ENCODE data around the gene CCDC70.

Gene CCDC70

DNA sequence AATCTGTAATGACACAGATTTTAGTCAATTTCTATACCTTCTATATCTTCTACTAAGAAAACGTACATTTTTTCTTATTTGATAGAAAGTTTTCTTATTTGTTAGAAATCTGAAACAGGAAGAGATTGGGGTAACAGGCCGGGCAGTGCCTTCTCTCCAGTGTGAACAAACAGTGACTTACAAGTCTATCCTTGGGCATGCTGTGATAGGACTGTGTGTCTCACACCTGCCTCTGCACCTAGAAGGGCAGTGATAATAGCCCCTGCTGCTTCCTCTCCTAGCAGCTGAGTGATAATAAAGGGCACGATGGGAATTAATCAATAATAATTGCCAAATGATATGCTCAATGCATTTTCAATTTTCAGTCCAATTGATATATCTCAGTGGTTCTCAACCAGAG lies 18.2 kb upstream of the CCDC70 start:
- no peaks in the 10 kb centered on the region for H3K27me3 ChIP-seq (ENCODE audit: control insufficient read depth, insufficient read depth, low read length)
- no CpG with 5 or more reads among the region's 3 CpGs for WGBS (ENCODE audit: insufficient coverage, insufficient read length)
- no peaks in the 10 kb centered on the region for H3K9me3 ChIP-seq (ENCODE audit: control insufficient read depth, insufficient read depth, low read length)
- DNase-seq (ENCODE audit: low read depth, low spot score), result no peak
- H3K27ac ChIP-seq (ENCODE audit: low read length), result no peak overlapping the region
- H3K4me3 ChIP-seq (ENCODE audit: low read length), result no peak overlapping the region
- no peaks in the 10 kb centered on the region for H3K4me1 ChIP-seq (ENCODE audit: control insufficient read depth, insufficient read depth, low read length)
- H3K36me3 ChIP-seq (ENCODE audit: control insufficient read depth, insufficient read depth, low read length), result no peaks in the 10 kb centered on the region

DNA sequence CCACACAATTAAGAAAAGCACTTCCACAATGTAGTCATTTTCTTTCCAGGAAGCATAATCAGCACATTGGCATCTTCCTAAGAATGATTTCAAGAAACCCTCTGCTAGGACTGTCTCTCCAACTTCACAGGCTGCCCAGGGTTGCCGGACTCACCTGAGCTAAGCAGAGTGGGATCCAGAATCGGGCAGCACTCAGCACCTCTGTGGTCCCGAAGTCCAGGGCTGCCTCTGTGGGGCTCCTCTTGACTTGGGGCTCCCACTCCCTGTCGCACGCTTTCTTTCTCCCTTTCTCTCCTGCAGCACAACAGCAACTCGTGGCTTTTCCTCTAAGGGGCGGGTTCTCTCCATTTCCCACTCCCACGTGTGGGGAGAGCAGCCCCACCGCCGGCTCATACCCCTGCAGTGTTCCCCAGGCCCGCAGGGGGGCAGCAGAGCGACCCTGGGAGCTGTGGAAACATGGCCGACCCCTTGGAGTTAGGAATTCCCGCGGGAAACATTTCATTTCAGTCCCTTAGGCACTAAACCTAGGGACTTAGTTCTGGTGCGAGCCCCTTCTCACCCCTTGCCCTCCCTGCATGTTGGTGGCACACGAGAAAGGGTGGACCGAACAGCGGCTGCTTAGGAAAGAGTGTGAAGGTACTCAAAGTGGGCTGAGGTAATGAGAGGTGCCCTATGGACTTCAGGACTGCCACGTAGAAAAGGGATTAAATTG lies 16.8 kb upstream of the CCDC70 start, which contains the start of gene TMEM272:
Gene TMEM272 (minus strand): TSS at position 316 of the 712 bp plus-strand sequence. CDS start 6,647 bp downstream, outside the sequence.
- Histone ChIP-seq H3K4me1 (ENCODE audit: control insufficient read depth, insufficient read depth, low read length) (no peaks in the 10 kb centered on the region), H3K36me3 (ENCODE audit: control insufficient read depth, insufficient read depth, low read length) (no peaks in the 10 kb centered on the region), H3K9me3 (ENCODE audit: control insufficient read depth, insufficient read depth, low read length) (no peaks in the 10 kb centered on the region), H3K27me3 (ENCODE audit: control insufficient read depth, insufficient read depth, low read length) (no peaks in the 10 kb centered on the region), H3K4me3 (ENCODE audit: low read length) (no peak within 1 kb of the TSS), H3K27ac (ENCODE audit: low read length) (no peak within 1 kb of the TSS)
- peak; percentile 47 for DNase-seq (ENCODE audit: low read depth, low spot score)
- no CpG with 5 or more reads among the region's 20 CpGs for whole genome bisulfite sequencing (ENCODE audit: insufficient coverage, insufficient read length)

- H3K36me3 ChIP-seq (ENCODE audit: control insufficient read depth, insufficient read depth, low read length), result no peaks in the 10 kb centered on the region
- no peak overlapping the region for H3K27ac ChIP-seq (ENCODE audit: low read length)
- H3K4me1 ChIP-seq (ENCODE audit: control insufficient read depth, insufficient read depth, low read length), result no peaks in the 10 kb centered on the region
- DNase-seq (ENCODE audit: low read depth, low spot score), result no peak
- H3K27me3 ChIP-seq (ENCODE audit: control insufficient read depth, insufficient read depth, low read length), result no peaks in the 10 kb centered on the region
- H3K4me3 ChIP-seq (ENCODE audit: low read length), result no peak overlapping the region
- H3K9me3 ChIP-seq (ENCODE audit: control insufficient read depth, insufficient read depth, low read length), result no peaks in the 10 kb centered on the region
- no CpG with 5 or more reads among the region's 5 CpGs for WGBS (ENCODE audit: insufficient coverage, insufficient read length)
These were observed 16.0 kb upstream of the CCDC70 start for GRCh38 chr13:51845574-51846318.

DNA sequence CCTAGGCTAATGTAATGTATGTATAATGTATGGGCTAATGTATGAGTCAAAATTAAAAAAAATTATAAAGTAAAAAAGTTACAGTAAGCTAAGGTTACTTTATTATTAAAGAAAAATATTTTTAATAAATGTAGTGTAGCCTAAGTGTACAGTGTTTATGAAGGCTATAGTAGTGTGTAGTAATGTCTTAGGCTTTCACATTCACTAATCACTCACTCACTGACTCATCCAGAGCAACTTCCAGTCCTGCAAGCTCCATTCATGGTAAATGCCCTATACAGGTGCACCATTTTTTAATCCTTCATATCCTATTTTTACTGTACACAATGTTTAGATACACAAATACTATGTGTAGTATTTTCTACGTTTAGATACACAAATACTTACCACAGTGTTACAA lies 15.0 kb upstream of the CCDC70 start:
- DNase-seq (ENCODE audit: low read depth, low spot score), result no peak
- Histone ChIP-seq H3K27ac (ENCODE audit: low read length) (no peak overlapping the region), H3K4me1 (ENCODE audit: control insufficient read depth, insufficient read depth, low read length) (no peaks in the 10 kb centered on the region), H3K27me3 (ENCODE audit: control insufficient read depth, insufficient read depth, low read length) (no peaks in the 10 kb centered on the region), H3K4me3 (ENCODE audit: low read length) (no peak overlapping the region), H3K36me3 (ENCODE audit: control insufficient read depth, insufficient read depth, low read length) (no peaks in the 10 kb centered on the region), H3K9me3 (ENCODE audit: control insufficient read depth, insufficient read depth, low read length) (no peaks in the 10 kb centered on the region)
- no CpG with 5 or more reads among the region's 1 CpG for WGBS (ENCODE audit: insufficient coverage, insufficient read length)

GRCh38 chr13:51848674-51849073 lies 13.1 kb upstream of the CCDC70 start:
- no peak for DNase-seq (ENCODE audit: low read depth, low spot score)
- Histone ChIP-seq H3K27me3 (ENCODE audit: control insufficient read depth, insufficient read depth, low read length) (no peaks in the 10 kb centered on the region), H3K4me3 (ENCODE audit: low read length) (no peak overlapping the region), H3K9me3 (ENCODE audit: control insufficient read depth, insufficient read depth, low read length) (no peaks in the 10 kb centered on the region), H3K36me3 (ENCODE audit: control insufficient read depth, insufficient read depth, low read length) (no peaks in the 10 kb centered on the region), H3K4me1 (ENCODE audit: control insufficient read depth, insufficient read depth, low read length) (no peaks in the 10 kb centered on the region), H3K27ac (ENCODE audit: low read length) (no peak overlapping the region)
- no CpG with 5 or more reads among the region's 4 CpGs for WGBS (ENCODE audit: insufficient coverage, insufficient read length)

DNA sequence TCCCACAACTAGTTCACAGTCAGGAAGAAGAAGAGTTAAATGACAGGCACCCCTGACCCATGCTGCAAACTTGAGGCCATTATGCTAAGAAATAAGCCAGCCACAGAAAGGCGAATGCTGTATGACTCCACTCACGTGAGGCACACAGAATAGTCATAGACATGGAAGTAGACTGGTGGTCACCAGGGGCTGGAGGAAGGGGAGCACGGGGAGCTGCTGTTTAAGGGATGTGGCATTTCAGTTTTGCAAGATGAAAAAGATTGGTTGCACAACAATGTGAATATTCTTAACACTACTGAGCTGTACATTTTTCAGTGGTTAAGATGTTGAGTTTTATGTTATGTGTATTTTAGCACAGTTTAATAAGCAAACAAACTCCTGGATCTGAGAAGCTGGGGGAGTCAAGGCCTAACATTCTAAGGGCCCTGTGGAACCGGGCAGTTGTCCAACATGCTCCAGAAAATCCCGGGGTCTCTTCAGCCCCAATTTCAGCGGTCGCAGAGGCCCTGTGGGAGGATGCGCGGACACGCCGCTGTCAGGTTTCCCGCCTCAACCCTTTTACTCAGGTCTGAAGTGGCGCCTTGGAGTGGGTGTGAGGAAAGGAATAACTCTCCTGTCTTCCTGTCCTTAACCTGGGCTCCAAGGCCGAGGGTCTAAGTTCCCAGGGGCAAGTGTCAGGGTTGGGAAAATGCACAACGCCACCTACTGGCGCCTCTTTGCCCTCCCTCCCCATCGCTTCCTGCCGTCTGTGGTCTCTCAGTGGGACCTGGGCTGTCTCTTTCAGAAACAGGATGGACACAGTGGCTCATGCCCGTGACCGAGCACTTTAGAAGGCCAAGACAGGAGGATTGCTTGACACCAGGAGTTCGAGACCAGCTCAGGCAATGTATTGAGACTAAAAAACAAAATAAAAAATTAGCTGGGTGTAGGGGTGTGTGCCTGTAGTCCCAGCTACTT lies 12.3 kb upstream of the CCDC70 start:
- no peaks in the 10 kb centered on the region for H3K9me3 ChIP-seq (ENCODE audit: control insufficient read depth, insufficient read depth, low read length)
- no peaks in the 10 kb centered on the region for H3K4me1 ChIP-seq (ENCODE audit: control insufficient read depth, insufficient read depth, low read length)
- no peaks in the 10 kb centered on the region for H3K27me3 ChIP-seq (ENCODE audit: control insufficient read depth, insufficient read depth, low read length)
- no peak overlapping the region for H3K27ac ChIP-seq (ENCODE audit: low read length)
- DNase-seq (ENCODE audit: low read depth, low spot score), result peak; percentile 83
- no peak overlapping the region for H3K4me3 ChIP-seq (ENCODE audit: low read length)
- H3K36me3 ChIP-seq (ENCODE audit: control insufficient read depth, insufficient read depth, low read length), result no peaks in the 10 kb centered on the region
- WGBS (ENCODE audit: insufficient coverage, insufficient read length), result no CpG with 5 or more reads among the region's 21 CpGs

DNA sequence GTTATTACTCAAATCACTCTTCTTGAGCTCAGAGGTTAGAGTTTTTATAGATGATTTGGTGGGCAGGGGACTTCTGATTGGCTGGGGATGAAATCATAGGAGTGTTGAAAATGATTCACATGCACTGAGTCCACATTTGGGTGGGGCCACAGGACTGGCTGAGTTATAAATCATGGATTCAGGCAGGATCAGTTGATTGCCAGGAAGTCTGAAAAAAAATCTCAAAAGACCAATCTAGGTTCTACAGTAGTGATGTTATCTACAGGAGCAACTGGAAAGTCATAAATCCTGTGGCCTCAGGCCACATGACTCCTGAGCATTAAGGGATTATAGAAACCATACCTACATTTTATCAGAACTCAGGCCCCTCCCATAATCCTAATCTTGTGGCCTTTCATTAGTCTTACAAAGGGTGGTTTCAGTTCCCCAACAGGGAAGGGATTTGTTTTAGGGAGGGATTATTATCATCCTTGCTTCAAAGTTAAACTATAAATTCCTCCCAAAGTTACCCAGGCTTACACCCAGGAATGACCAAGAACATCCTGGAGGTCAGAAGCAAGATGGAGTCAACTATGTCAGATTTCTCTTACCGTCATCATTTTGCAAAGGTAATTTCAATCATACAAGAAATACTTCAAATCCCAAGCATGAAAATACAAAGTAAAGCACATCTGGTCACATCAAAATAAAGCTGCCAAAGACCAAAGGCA lies 5.6 kb upstream of the CCDC70 start:
- Histone ChIP-seq H3K4me3 (ENCODE audit: low read length) (no peak overlapping the region), H3K27ac (ENCODE audit: low read length) (no peak overlapping the region), H3K9me3 (ENCODE audit: control insufficient read depth, insufficient read depth, low read length) (no peaks in the 10 kb centered on the region), H3K27me3 (ENCODE audit: control insufficient read depth, insufficient read depth, low read length) (no peaks in the 10 kb centered on the region), H3K36me3 (ENCODE audit: control insufficient read depth, insufficient read depth, low read length) (no peaks in the 10 kb centered on the region), H3K4me1 (ENCODE audit: control insufficient read depth, insufficient read depth, low read length) (no peaks in the 10 kb centered on the region)
- no peak for DNase-seq (ENCODE audit: low read depth, low spot score)
- WGBS (ENCODE audit: insufficient coverage, insufficient read length), result no CpG with 5 or more reads among the region's 1 CpG

DNA sequence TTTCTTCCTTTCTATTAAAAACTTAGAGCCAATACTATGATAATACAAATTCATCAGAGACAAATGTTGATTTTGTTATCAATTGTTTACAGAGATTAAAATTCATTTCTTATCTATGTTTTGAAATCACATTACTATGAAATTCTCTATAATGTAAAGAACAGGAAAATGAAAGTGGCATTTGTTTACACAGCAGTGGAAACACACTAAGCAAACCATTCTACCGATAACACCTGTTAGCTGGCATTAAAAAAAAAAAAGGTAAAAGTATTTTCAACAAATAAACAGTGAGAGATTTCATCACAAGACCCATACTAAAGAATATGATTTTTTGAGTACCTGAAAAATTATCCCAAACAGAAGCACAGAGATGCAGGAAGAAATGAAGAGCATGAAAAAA lies 4.8 kb upstream of the CCDC70 start:
- no peaks in the 10 kb centered on the region for H3K27me3 ChIP-seq (ENCODE audit: control insufficient read depth, insufficient read depth, low read length)
- no peaks in the 10 kb centered on the region for H3K4me1 ChIP-seq (ENCODE audit: control insufficient read depth, insufficient read depth, low read length)
- H3K36me3 ChIP-seq (ENCODE audit: control insufficient read depth, insufficient read depth, low read length), result no peaks in the 10 kb centered on the region
- H3K9me3 ChIP-seq (ENCODE audit: control insufficient read depth, insufficient read depth, low read length), result no peaks in the 10 kb centered on the region
- H3K27ac ChIP-seq (ENCODE audit: low read length), result no peak overlapping the region
- H3K4me3 ChIP-seq (ENCODE audit: low read length), result no peak overlapping the region
- WGBS (ENCODE audit: insufficient coverage, insufficient read length), result no CpG with 5 or more reads among the region's 1 CpG
- DNase-seq (ENCODE audit: low read depth, low spot score), result no peak

- no peak overlapping the region for H3K4me3 ChIP-seq (ENCODE audit: low read length)
- H3K4me1 ChIP-seq (ENCODE audit: control insufficient read depth, insufficient read depth, low read length), result no peaks in the 10 kb centered on the region
- H3K9me3 ChIP-seq (ENCODE audit: control insufficient read depth, insufficient read depth, low read length), result no peaks in the 10 kb centered on the region
- no peaks in the 10 kb centered on the region for H3K36me3 ChIP-seq (ENCODE audit: control insufficient read depth, insufficient read depth, low read length)
- DNase-seq (ENCODE audit: low read depth, low spot score), result no peak
- H3K27ac ChIP-seq (ENCODE audit: low read length), result no peak overlapping the region
- H3K27me3 ChIP-seq (ENCODE audit: control insufficient read depth, insufficient read depth, low read length), result no peaks in the 10 kb centered on the region
- WGBS (ENCODE audit: insufficient coverage, insufficient read length), result no CpG with 5 or more reads among the region's 11 CpGs
These were observed 3.1 kb upstream of the CCDC70 start for GRCh38 chr13:51858433-51859247.

Measured in iPS DF 6.9 (cell line).